A549 treated with Hydrocortisone at 1 μM for 4 hours (cell line): Measurements from ENCODE around the gene DHODH. TPM values are rescaled to one million over a fixed set of nuclear protein-coding genes. Genes with fewer than 3 reads are reported as not detected.

Experiments
- total RNA-seq: library from RNA; stranded (reverse); fragments of 200-300 nt; extraction: Qiagen RNA extraction; gene quantifications from 5 replicates; pipeline ENCODE4 v1.2.3, GENCODE V29; 2022

The DHODH gene
- 12.8 to 16.1 TPM (median 13.0 TPM) in 5 replicates for total RNA-seq

GRCh38 chr16:72008424-72009216 is at the start of gene DHODH:
TSS of gene DHODH (plus strand) at chr16:72008744. CDS start at chr16:72008765, 21 bp downstream.

GRCh38 chr16:72054254-72054847 is 45.8 kb downstream of the DHODH start, which contains the start of gene HP:
TSS of gene HP (plus strand) at chr16:72054505. CDS start at chr16:72054653, 148 bp downstream.

Other genes starting within 250 kb of the DHODH start
- gene AP1G1, start 199.9 kb upstream of the DHODH start, total RNA-seq = 40.1 to 53.2 TPM (median 44.1 TPM) in 5 replicates
- 13.7 to 21.8 TPM (median 17.5 TPM) in 5 replicates for gene ATXN1L, start 162.8 kb upstream of the DHODH start, total RNA-seq
- 3.4 to 4.1 TPM (median 4.1 TPM) in 5 replicates for gene ZNF821, start 124.6 kb upstream of the DHODH start, total RNA-seq
- 165 to 208 TPM (median 172 TPM) in 5 replicates for gene IST1, start 113.2 kb upstream of the DHODH start, total RNA-seq
- gene PKD1L3, start 8.3 kb upstream of the DHODH start, total RNA-seq = not detected in 5 replicates
- not detected in 5 replicates for gene HP, start 45.8 kb downstream of the DHODH start, total RNA-seq
- gene HPR, start 54.5 kb downstream of the DHODH start, total RNA-seq = not detected in 5 replicates
- gene TXNL4B, start 84.9 kb downstream of the DHODH start, total RNA-seq = 19.7 to 23.9 TPM (median 22.3 TPM) in 5 replicates
- 45.6 to 58.9 TPM (median 47.9 TPM) in 5 replicates for gene DHX38, start 85.1 kb downstream of the DHODH start, total RNA-seq
- gene PMFBP1, start 163.4 kb downstream of the DHODH start, total RNA-seq = 0.05 to 0.37 TPM (median 0.13 TPM) in 4 of 5 replicates, not detected in the other